Stimulated activated effector memory CD8-positive, alpha-beta T cell treated with anti-CD3 and anti-CD28 coated beads, Interleukin-12 subunit alpha, Interleukin-12 subunit beta, amount 100 ng/mL, for 72 hours (primary cell): ENCODE results near the gene CREG1.

Source experiments
- ATAC-seq: fragments of 150-1000 bp; cut with Tn5 transposase; 2 replicates; pipeline ENCODE4 v1.10.0; 2021
- DNase-seq, 2 donors: peaks; one replicate each; pipeline ENCODE4 v3.0.0; 2021 to 2022; ENCODE audit warnings: low spot score in 2 of 2
- H3K27ac Mint-ChIP-seq: one replicate; pipeline ENCODE4 v1.8.0; 2022; ENCODE audit warnings: mild to moderate bottlenecking, mixed read lengths
- H3K36me3 Mint-ChIP-seq: one replicate; pipeline ENCODE4 v1.8.0; 2022; ENCODE audit warnings: mild to moderate bottlenecking, mixed read lengths
- H3K4me1 Mint-ChIP-seq: one replicate; pipeline ENCODE4 v1.8.0; 2022; ENCODE audit warnings: mixed read lengths
- H3K4me3 Mint-ChIP-seq: one replicate; pipeline ENCODE4 v1.8.0; 2022; ENCODE audit warnings: mild to moderate bottlenecking, mixed read lengths
- H3K9me3 Mint-ChIP-seq: one replicate; pipeline ENCODE4 v1.8.0; 2022; ENCODE audit warnings: mixed read lengths

Gene CREG1

GRCh38 chr1:167510244-167510643 lies 43.3 kb downstream of the CREG1 start:
- H3K4me1 Mint-ChIP-seq, result peaks cover 63% of the 10 kb centered on the region
- peak overlapping the region; percentile 48 for H3K27ac Mint-ChIP-seq
- no peaks in the 10 kb centered on the region for H3K9me3 Mint-ChIP-seq
- ATAC-seq (peak; percentile 6), DNase-seq (no peak)
- peak overlapping the region; percentile 36 for H3K4me3 Mint-ChIP-seq
- H3K36me3 Mint-ChIP-seq, result peaks cover 100% of the 10 kb centered on the region

- peaks cover 69% of the 10 kb centered on the region for H3K4me1 Mint-ChIP-seq
- peak overlapping the region; percentile 46 for H3K27ac Mint-ChIP-seq
- peak overlapping the region; percentile 36 for H3K4me3 Mint-ChIP-seq
- ATAC-seq (no peak), DNase-seq (no peak)
- H3K9me3 Mint-ChIP-seq, result no peaks in the 10 kb centered on the region
- H3K36me3 Mint-ChIP-seq, result peaks cover 100% of the 10 kb centered on the region
Measured at GRCh38 chr1:167509587-167509986, 44.0 kb downstream of the CREG1 start.

GRCh38 chr1:167507719-167508118 lies 45.8 kb downstream of the CREG1 start:
- Mint-ChIP-seq H3K9me3 (no peaks in the 10 kb centered on the region), H3K36me3 (peaks cover 100% of the 10 kb centered on the region), H3K4me1 (peaks cover 85% of the 10 kb centered on the region), H3K4me3 (peak overlapping the region; percentile 17), H3K27ac (no peak overlapping the region)
- DNase-seq (no peak), ATAC-seq (no peak)

GRCh38 chr1:167504467-167504827 lies 49.1 kb downstream of the CREG1 start:
- no peak overlapping the region for H3K4me3 Mint-ChIP-seq
- no peaks in the 10 kb centered on the region for H3K9me3 Mint-ChIP-seq
- DNase-seq (peak in 1 of 2 donors; percentile 35), ATAC-seq (no peak)
- peaks cover 100% of the 10 kb centered on the region for H3K36me3 Mint-ChIP-seq
- H3K4me1 Mint-ChIP-seq, result peaks cover 90% of the 10 kb centered on the region
- H3K27ac Mint-ChIP-seq, result peak overlapping the region; percentile 91

- ATAC-seq, result no peak
- H3K36me3 Mint-ChIP-seq, result peaks cover 100% of the 10 kb centered on the region
- peaks cover 92% of the 10 kb centered on the region for H3K4me1 Mint-ChIP-seq
Measured at GRCh38 chr1:167503626-167504466, 49.7 kb downstream of the CREG1 start.

GRCh38 chr1:167502719-167503462 lies 50.7 kb downstream of the CREG1 start:
- peak overlapping the region; percentile 91 for H3K27ac Mint-ChIP-seq
- peak overlapping the region; percentile 70 for H3K4me3 Mint-ChIP-seq
- H3K4me1 Mint-ChIP-seq, result peaks cover 94% of the 10 kb centered on the region
- H3K9me3 Mint-ChIP-seq, result no peaks in the 10 kb centered on the region
- ATAC-seq, result no peak
- peak in 1 of 2 donors; percentile 47 for DNase-seq
- H3K36me3 Mint-ChIP-seq, result peaks cover 100% of the 10 kb centered on the region

More at GRCh38 chr1:167503626-167504466, 49.7 kb downstream of the CREG1 start:
- Mint-ChIP-seq H3K9me3 (no peaks in the 10 kb centered on the region), H3K4me3 (peak overlapping the region; percentile 70), H3K27ac (peak overlapping the region; percentile 91)
- peak in 1 of 2 donors; percentile 43 for DNase-seq

GRCh38 chr1:167502192-167502551 lies 51.4 kb downstream of the CREG1 start:
- peak overlapping the region; percentile 60 for H3K27ac Mint-ChIP-seq

GRCh38 chr1:167501515-167502191 lies 51.9 kb downstream of the CREG1 start:
- ATAC-seq, result peak; percentile 75
- DNase-seq, result peak in 1 of 2 donors; percentile 63
- Mint-ChIP-seq H3K4me3 (peak overlapping the region; percentile 70), H3K9me3 (no peaks in the 10 kb centered on the region), H3K4me1 (peaks cover 99% of the 10 kb centered on the region), H3K27ac (peak overlapping the region; percentile 60), H3K36me3 (peaks cover 100% of the 10 kb centered on the region)

More at GRCh38 chr1:167502192-167502551, 51.4 kb downstream of the CREG1 start:
- ATAC-seq, result peak; percentile 52
- Mint-ChIP-seq H3K4me3 (peak overlapping the region; percentile 70), H3K36me3 (peaks cover 100% of the 10 kb centered on the region), H3K9me3 (no peaks in the 10 kb centered on the region), H3K4me1 (peaks cover 94% of the 10 kb centered on the region)
- no peak for DNase-seq

- ATAC-seq (peak; percentile 84), DNase-seq (peak in 1 of 2 donors; percentile 49)
- Mint-ChIP-seq H3K4me3 (peak overlapping the region; percentile 70), H3K9me3 (no peaks in the 10 kb centered on the region), H3K27ac (peak overlapping the region; percentile 60), H3K4me1 (peaks cover 99% of the 10 kb centered on the region), H3K36me3 (peaks cover 100% of the 10 kb centered on the region)
Measured at GRCh38 chr1:167500283-167500860, 53.2 kb downstream of the CREG1 start.

GRCh38 chr1:167499664-167500101 lies 53.9 kb downstream of the CREG1 start:
- Mint-ChIP-seq H3K27ac (peak overlapping the region; percentile 60), H3K9me3 (no peaks in the 10 kb centered on the region), H3K4me1 (peaks cover 99% of the 10 kb centered on the region), H3K36me3 (peaks cover 100% of the 10 kb centered on the region), H3K4me3 (peak overlapping the region; percentile 70)
- peak; percentile 48 for ATAC-seq
- DNase-seq, result peak in 1 of 2 donors; percentile 51

- DNase-seq (peak in 1 of 2 donors; percentile 55), ATAC-seq (peak; percentile 6)
- peaks cover 100% of the 10 kb centered on the region for H3K36me3 Mint-ChIP-seq
- H3K4me3 Mint-ChIP-seq, result peak overlapping the region; percentile 70
- H3K27ac Mint-ChIP-seq, result peak overlapping the region; percentile 60
- H3K9me3 Mint-ChIP-seq, result no peaks in the 10 kb centered on the region
- H3K4me1 Mint-ChIP-seq, result peaks cover 99% of the 10 kb centered on the region
Measured at GRCh38 chr1:167499106-167499505, 54.5 kb downstream of the CREG1 start.

- DNase-seq, result no peak
- Mint-ChIP-seq H3K4me1 (peaks cover 99% of the 10 kb centered on the region), H3K9me3 (no peaks in the 10 kb centered on the region), H3K36me3 (peaks cover 100% of the 10 kb centered on the region), H3K4me3 (peak overlapping the region; percentile 7), H3K27ac (peak overlapping the region; percentile 92)
- no peak for ATAC-seq
Measured at GRCh38 chr1:167496797-167497619, 56.6 kb downstream of the CREG1 start.

GRCh38 chr1:167493372-167493771 lies 60.2 kb downstream of the CREG1 start:
- no peaks in the 10 kb centered on the region for H3K9me3 Mint-ChIP-seq
- H3K4me1 Mint-ChIP-seq, result peaks cover 97% of the 10 kb centered on the region
- DNase-seq, result no peak
- H3K27ac Mint-ChIP-seq, result peak overlapping the region; percentile 92
- H3K4me3 Mint-ChIP-seq, result peak overlapping the region; percentile 72
- peaks cover 100% of the 10 kb centered on the region for H3K36me3 Mint-ChIP-seq
- no peak for ATAC-seq

- no peaks in the 10 kb centered on the region for H3K9me3 Mint-ChIP-seq
- peak overlapping the region; percentile 92 for H3K27ac Mint-ChIP-seq
- H3K36me3 Mint-ChIP-seq, result peaks cover 100% of the 10 kb centered on the region
- DNase-seq (peak in 1 of 2 donors; percentile 81), ATAC-seq (peak; percentile 78)
- H3K4me1 Mint-ChIP-seq, result peaks cover 97% of the 10 kb centered on the region
- peak overlapping the region; percentile 72 for H3K4me3 Mint-ChIP-seq
Measured at GRCh38 chr1:167492481-167492910, 61.1 kb downstream of the CREG1 start.
